Measurements from ENCODE around the gene ACIN1.

DNA sequence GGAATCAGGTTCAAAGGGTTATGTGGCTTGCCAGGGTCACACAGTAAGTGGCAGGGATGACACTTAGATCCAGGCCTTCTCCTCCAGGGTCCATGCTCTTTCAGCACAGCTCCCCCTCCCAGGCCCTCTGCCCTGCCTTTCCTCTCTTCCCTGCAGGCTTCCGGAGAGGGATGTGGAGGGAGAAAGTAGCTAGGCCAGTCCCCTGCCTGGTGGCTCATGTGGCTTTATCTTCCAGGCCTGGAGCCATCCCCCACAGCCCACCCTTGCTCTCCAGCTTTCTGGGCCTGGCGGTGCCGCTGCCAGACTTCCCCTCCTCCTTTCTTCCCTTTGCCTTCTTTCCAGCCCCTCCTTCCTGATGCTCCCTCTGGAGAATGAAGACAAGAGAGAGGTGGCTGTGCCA, 51.2 kb downstream of the ACIN1 start:
- TF ChIP-seq, protein P1, sequence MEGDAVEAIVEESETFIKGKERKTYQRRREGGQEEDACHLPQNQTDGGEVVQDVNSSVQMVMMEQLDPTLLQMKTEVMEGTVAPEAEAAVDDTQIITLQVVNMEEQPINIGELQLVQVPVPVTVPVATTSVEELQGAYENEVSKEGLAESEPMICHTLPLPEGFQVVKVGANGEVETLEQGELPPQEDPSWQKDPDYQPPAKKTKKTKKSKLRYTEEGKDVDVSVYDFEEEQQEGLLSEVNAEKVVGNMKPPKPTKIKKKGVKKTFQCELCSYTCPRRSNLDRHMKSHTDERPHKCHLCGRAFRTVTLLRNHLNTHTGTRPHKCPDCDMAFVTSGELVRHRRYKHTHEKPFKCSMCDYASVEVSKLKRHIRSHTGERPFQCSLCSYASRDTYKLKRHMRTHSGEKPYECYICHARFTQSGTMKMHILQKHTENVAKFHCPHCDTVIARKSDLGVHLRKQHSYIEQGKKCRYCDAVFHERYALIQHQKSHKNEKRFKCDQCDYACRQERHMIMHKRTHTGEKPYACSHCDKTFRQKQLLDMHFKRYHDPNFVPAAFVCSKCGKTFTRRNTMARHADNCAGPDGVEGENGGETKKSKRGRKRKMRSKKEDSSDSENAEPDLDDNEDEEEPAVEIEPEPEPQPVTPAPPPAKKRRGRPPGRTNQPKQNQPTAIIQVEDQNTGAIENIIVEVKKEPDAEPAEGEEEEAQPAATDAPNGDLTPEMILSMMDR (conservative IDR thresholded peaks at IDR 0.05 in 1 of 2, IDR thresholded peaks at IDR 0.05 in 1 of 2; ENCODE audit: low read depth in 1 of 2, low read length in 2 of 2) = no peak
- no peak for TF ChIP-seq EZH2 (IDR thresholded peaks at IDR 0.05; ENCODE audit: low read length, missing control alignments)

Measured in fibroblast of lung (primary cell).